Measurements from ENCODE around the gene RABGAP1L.
"Not testable (repeated sequence)": the region's sequence is repeated elsewhere in the genome, so short reads cannot be mapped to it uniquely, and the experiment has no call there.

The RABGAP1L gene

GRCh38 chr1:174407665-174408064 lies 248.3 kb downstream of the RABGAP1L start:
- Histone ChIP-seq H3K9me3 (ENCODE audit: control insufficient read depth, low read length) (no peaks in the 10 kb centered on the region), H3K9ac (no peak overlapping the region), H3K27ac (no peak overlapping the region), H3K4me3 (ENCODE audit: low read depth, low read length) (no peak overlapping the region), H3K36me3 (ENCODE audit: control insufficient read depth, insufficient read depth, low read length) (no peaks in the 10 kb centered on the region), H3K4me2 (ENCODE audit: low read length) (no peak overlapping the region), H3K27me3 (ENCODE audit: control insufficient read depth, insufficient read depth, low read length) (no peaks in the 10 kb centered on the region), H3K79me2 (no peaks in the 10 kb centered on the region), H3K4me1 (no peaks in the 10 kb centered on the region), H2AFZ (no peak overlapping the region)
- no peak for TF ChIP-seq CTCF (IDR thresholded peaks at IDR 0.05)

DNA sequence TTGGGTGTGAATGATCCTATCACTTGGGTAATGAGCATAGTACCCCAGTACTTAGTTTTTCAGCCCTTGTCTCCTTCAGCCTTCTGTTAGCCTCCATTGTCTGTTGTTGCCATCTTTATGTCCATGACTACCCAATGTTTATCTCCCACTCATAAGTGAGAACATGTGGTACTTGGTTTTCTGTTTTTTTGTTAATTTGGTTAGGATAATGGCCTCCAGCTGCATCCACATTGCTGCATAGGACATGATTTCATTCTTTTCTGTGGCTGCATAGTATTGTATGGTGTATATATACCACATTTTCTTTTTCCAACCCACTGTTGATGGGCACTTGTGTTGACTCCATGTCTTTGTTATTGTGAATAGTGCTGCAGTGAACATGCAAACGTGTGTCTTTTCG lies 248.8 kb downstream of the RABGAP1L start:
- H3K9me3 ChIP-seq (ENCODE audit: control insufficient read depth, low read length): no peaks in the 10 kb centered on the region
- no peak for TF ChIP-seq CTCF (IDR thresholded peaks at IDR 0.05)
- no peaks in the 10 kb centered on the region for H3K27me3 ChIP-seq (ENCODE audit: control insufficient read depth, insufficient read depth, low read length)
- no peak overlapping the region for H3K27ac ChIP-seq
- no peak overlapping the region for H2AFZ ChIP-seq
- no peaks in the 10 kb centered on the region for H3K79me2 ChIP-seq
- H3K36me3 ChIP-seq (ENCODE audit: control insufficient read depth, insufficient read depth, low read length): no peaks in the 10 kb centered on the region
- no peak overlapping the region for H3K4me3 ChIP-seq (ENCODE audit: low read depth, low read length)
- H3K4me2 ChIP-seq (ENCODE audit: low read length): no peak overlapping the region
- no peaks in the 10 kb centered on the region for H3K4me1 ChIP-seq
- H3K9ac ChIP-seq: no peak overlapping the region

DNA sequence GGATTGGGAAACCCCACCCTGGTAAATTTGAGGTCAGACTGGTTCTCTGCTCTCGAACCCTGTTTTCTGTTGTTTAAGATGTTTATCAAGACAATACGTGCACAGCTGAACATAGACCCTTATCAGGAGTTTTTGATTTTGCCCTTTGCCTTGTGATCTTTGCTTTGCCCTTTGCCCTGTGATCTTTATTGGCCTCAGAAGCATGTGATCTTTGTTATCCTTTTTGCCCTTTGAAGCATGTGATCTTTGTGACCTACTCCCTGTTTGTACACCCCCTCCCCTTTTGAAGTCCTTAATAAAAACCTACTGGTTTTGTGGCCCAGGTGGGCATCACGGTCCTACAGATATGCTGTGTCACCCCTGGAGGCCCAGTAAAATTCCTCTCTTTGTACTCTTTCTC lies 250.5 kb downstream of the RABGAP1L start:
- not testable (repeated sequence) for H2AFZ ChIP-seq; H3K27ac ChIP-seq; H3K4me3 ChIP-seq (ENCODE audit: low read depth, low read length); H3K36me3 ChIP-seq (ENCODE audit: control insufficient read depth, insufficient read depth, low read length); H3K79me2 ChIP-seq; H3K4me2 ChIP-seq (ENCODE audit: low read length); H3K27me3 ChIP-seq (ENCODE audit: control insufficient read depth, insufficient read depth, low read length); H3K4me1 ChIP-seq; H3K9ac ChIP-seq; H3K9me3 ChIP-seq (ENCODE audit: control insufficient read depth, low read length)

- no peak overlapping the region for H3K27ac ChIP-seq
Measured at GRCh38 chr1:174413632-174414031, 254.3 kb downstream of the RABGAP1L start.

GRCh38 chr1:174414203-174414602 lies 254.9 kb downstream of the RABGAP1L start:
- no peak for TF ChIP-seq CTCF (IDR thresholded peaks at IDR 0.05)
- H3K27ac ChIP-seq: no peak overlapping the region
- H3K9me3 ChIP-seq (ENCODE audit: control insufficient read depth, low read length): no peaks in the 10 kb centered on the region
- peak overlapping the region; percentile 1 for H3K4me3 ChIP-seq (ENCODE audit: low read depth, low read length)
- no peaks in the 10 kb centered on the region for H3K4me1 ChIP-seq
- H3K79me2 ChIP-seq: no peaks in the 10 kb centered on the region
- no peaks in the 10 kb centered on the region for H3K36me3 ChIP-seq (ENCODE audit: control insufficient read depth, insufficient read depth, low read length)
- H3K4me2 ChIP-seq (ENCODE audit: low read length): peak overlapping the region; percentile 24
- no peak overlapping the region for H2AFZ ChIP-seq
- H3K27me3 ChIP-seq (ENCODE audit: control insufficient read depth, insufficient read depth, low read length): no peaks in the 10 kb centered on the region
- H3K9ac ChIP-seq: no peak overlapping the region

More at GRCh38 chr1:174413632-174414031, 254.3 kb downstream of the RABGAP1L start:
- H3K36me3 ChIP-seq (ENCODE audit: control insufficient read depth, insufficient read depth, low read length): no peaks in the 10 kb centered on the region
- H3K79me2 ChIP-seq: no peaks in the 10 kb centered on the region
- no peak overlapping the region for H2AFZ ChIP-seq
- no peaks in the 10 kb centered on the region for H3K27me3 ChIP-seq (ENCODE audit: control insufficient read depth, insufficient read depth, low read length)
- no peak overlapping the region for H3K4me3 ChIP-seq (ENCODE audit: low read depth, low read length)
- H3K9me3 ChIP-seq (ENCODE audit: control insufficient read depth, low read length): no peaks in the 10 kb centered on the region
- no peaks in the 10 kb centered on the region for H3K4me1 ChIP-seq
- no peak overlapping the region for H3K9ac ChIP-seq
- TF ChIP-seq CTCF (IDR thresholded peaks at IDR 0.05): no peak
- H3K4me2 ChIP-seq (ENCODE audit: low read length): no peak overlapping the region
